ENCODE measurements around the gene SERAC1. TPM values are rescaled to one million over a fixed set of nuclear protein-coding genes. Genes with fewer than 3 reads are reported as not detected.
A peak's percentile ranks its signal among the peaks of the same experiment; 100 is the strongest.

The SERAC1 gene
- polyA plus RNA-seq, 2 of the 4 experiments (the other 2 are of a cell fraction): 5.1 to 6.7 TPM

GRCh38 chr6:158122048-158122447 lies 46.0 kb downstream of the SERAC1 start:
- Histone ChIP-seq H3K4me3 (no peak overlapping the region), H3K9me3 (no peaks in the 10 kb centered on the region), H3K4me2 (no peak overlapping the region), H3K27ac (no peak overlapping the region), H3K4me1 (peaks cover 6% of the 10 kb centered on the region)
- ChIA-PET CTCF (no interaction called here), POLR2A (no interaction called here)
- TF ChIP-seq NR3C1 (IDR thresholded peaks at IDR 0.05) (no peak), GATA3 (IDR thresholded peaks at IDR 0.05; ENCODE audit: borderline replicate concordance) (no peak), KDM1A (IDR thresholded peaks at IDR 0.05; ENCODE audit: low read depth) (no peak), CBX8 (IDR thresholded peaks at IDR 0.05) (no peak), HOXA7 (CRISPR knock-in tag; IDR thresholded peaks at IDR 0.05) (no peak), RARB (CRISPR knock-in tag; IDR thresholded peaks at IDR 0.05) (no peak), MAFK (IDR thresholded peaks at IDR 0.05; ENCODE audit: partially characterized antibody) (no peak), PBX3 (IDR thresholded peaks at IDR 0.05) (no peak), HDAC2 (IDR thresholded peaks at IDR 0.05) (no peak)
- FAIRE-seq (no peak), DNase-seq (ENCODE audit: low read depth in 1 of 2, low spot score in 1 of 2) (peak in 1 of 2 experiments; percentile 4), ATAC-seq (no peak)
- WGBS (ENCODE audit: missing lambda C conversion rate): 78% methylated on average over 2 of the region's 2 CpGs

- ATAC-seq (no peak), DNase-seq (ENCODE audit: low read depth in 1 of 2, low spot score in 1 of 2) (no peak), FAIRE-seq (no peak)
- no peak overlapping the region for H3K27ac ChIP-seq
- CTCF ChIA-PET: no interaction called here
- H3K4me3 ChIP-seq: no peak overlapping the region
- WGBS (ENCODE audit: missing lambda C conversion rate): 70% methylated on average over 3 of the region's 3 CpGs
- no peaks in the 10 kb centered on the region for H3K9me3 ChIP-seq
- peaks cover 6% of the 10 kb centered on the region for H3K4me1 ChIP-seq
- H3K4me2 ChIP-seq: no peak overlapping the region
- POLR2A ChIA-PET: no interaction called here
- no peak for TF ChIP-seq POLR2A (IDR thresholded peaks at IDR 0.05; ENCODE audit: low read length)
- no peak for TF ChIP-seq EHF (CRISPR knock-in tag; IDR thresholded peaks at IDR 0.05)
- TF ChIP-seq CHD4 (IDR thresholded peaks at IDR 0.05; ENCODE audit: borderline replicate concordance): no peak
- no peak for TF ChIP-seq ZSCAN20 (CRISPR knock-in tag; IDR thresholded peaks at IDR 0.05)
- TF ChIP-seq NR3C1 (IDR thresholded peaks at IDR 0.05): no peak
- TF ChIP-seq FOSL2 (IDR thresholded peaks at IDR 0.05): no peak
- no peak for TF ChIP-seq FOSL2 (CRISPR knock-in tag; IDR thresholded peaks at IDR 0.05)
- TF ChIP-seq GATA3 (IDR thresholded peaks at IDR 0.05; ENCODE audit: borderline replicate concordance): no peak
Observed at GRCh38 chr6:158121335-158121734, 46.7 kb downstream of the SERAC1 start.

GRCh38 chr6:158118886-158119285 lies 49.2 kb downstream of the SERAC1 start:
- Histone ChIP-seq H3K4me3 (no peak overlapping the region), H3K4me2 (no peak overlapping the region), H3K9me3 (no peaks in the 10 kb centered on the region), H3K4me1 (peaks cover 6% of the 10 kb centered on the region), H3K27ac (no peak overlapping the region)
- CTCF ChIA-PET: no interaction called here
- WGBS (ENCODE audit: missing lambda C conversion rate): 98% methylated on average over 3 of the region's 3 CpGs
- no peak for TF ChIP-seq MAX (IDR thresholded peaks at IDR 0.05)
- no peak for TF ChIP-seq TFCP2L1 (CRISPR knock-in tag; IDR thresholded peaks at IDR 0.05)
- no peak for TF ChIP-seq POLR2AphosphoS2 (conservative IDR thresholded peaks at IDR 0.05; ENCODE audit: low read length)
- no peak for TF ChIP-seq BCL3 (IDR thresholded peaks at IDR 0.05)
- TF ChIP-seq JUN (IDR thresholded peaks at IDR 0.05): no peak
- POLR2A ChIA-PET: interaction anchor here (0.6 kb wide), 1 partner anchor 26 kb away, joined by 5 read pairs; no protein-coding TSS in a partner anchor
- ATAC-seq (no peak), DNase-seq (ENCODE audit: low read depth in 1 of 2, low spot score in 1 of 2) (no peak), FAIRE-seq (no peak)

GRCh38 chr6:158115508-158115907 lies 52.6 kb downstream of the SERAC1 start:
- Histone ChIP-seq H3K9me3 (no peaks in the 10 kb centered on the region), H3K4me3 (no peak overlapping the region), H3K27ac (no peak overlapping the region), H3K4me1 (no peaks in the 10 kb centered on the region), H3K4me2 (no peak overlapping the region)
- CTCF ChIA-PET: no interaction called here
- FAIRE-seq (no peak), DNase-seq (ENCODE audit: low read depth in 1 of 2, low spot score in 1 of 2) (no peak), ATAC-seq (peak; percentile 19 to 59; a peak in 3 of 6 replicates)
- WGBS (ENCODE audit: missing lambda C conversion rate): 91% methylated on average over 5 of the region's 6 CpGs
- TF ChIP-seq USF2 (IDR thresholded peaks at IDR 0.05) (no peak), E2F6 (IDR thresholded peaks at IDR 0.05; ENCODE audit: borderline replicate concordance, low read depth) (no peak), JUNB (IDR thresholded peaks at IDR 0.05) (no peak), RARB (CRISPR knock-in tag; IDR thresholded peaks at IDR 0.05) (no peak), EHMT2 (IDR thresholded peaks at IDR 0.05; ENCODE audit: low read depth) (no peak), HOXA7 (CRISPR knock-in tag; IDR thresholded peaks at IDR 0.05) (no peak), KDM5A (IDR thresholded peaks at IDR 0.05) (no peak), BHLHE40 (IDR thresholded peaks at IDR 0.05; ENCODE audit: low read depth, low read length) (no peak), SREBF2 (IDR thresholded peaks at IDR 0.05) (no peak), HMGXB4 (CRISPR knock-in tag; IDR thresholded peaks at IDR 0.05; ENCODE audit: borderline replicate concordance) (no peak), NFE2L2 (conservative IDR thresholded peaks at IDR 0.05; ENCODE audit: low read length) (no peak)
- POLR2A ChIA-PET: no interaction called here

Measured in A549 (cell line).